Measurements from ENCODE around the gene ERG. TPM values are rescaled to one million over a fixed set of nuclear protein-coding genes. Genes with fewer than 3 reads are reported as not detected.

Gene ERG
- total RNA-seq, 1 donor from 2014 or later, result 28.5 TPM

- Histone ChIP-seq H3K9me3 (no peaks in the 10 kb centered on the region), H3K27me3 (no peaks in the 10 kb centered on the region), H3K4me1 (peaks cover 9 to 48% of the 10 kb centered on the region in 2 donors), H3K36me3 (no peaks in the 10 kb centered on the region), H3K27ac (peak overlapping the region; percentile 88 to 92), H3K4me3 (no peak overlapping the region)
- intact Hi-C loops (cut with DNase I), result no loop called here
- DNase-seq (ENCODE audit: low spot score in 2 of 2), result no peak
- TF ChIP-seq CTCF (IDR thresholded peaks at IDR 0.05), result no peak
Observed at GRCh38 chr21:38447611-38448010, 50.7 kb downstream of the ERG start.

- no peaks in the 10 kb centered on the region for H3K9me3 ChIP-seq
- H3K4me1 ChIP-seq, result peaks cover 20 to 69% of the 10 kb centered on the region in 2 donors
- DNase-seq (ENCODE audit: low spot score in 2 of 2), result no peak
- intact Hi-C loops (cut with DNase I), result no loop called here
- H3K27ac ChIP-seq, result peak overlapping the region; percentile 88 to 92
- no peak overlapping the region for H3K4me3 ChIP-seq
- no peaks in the 10 kb centered on the region for H3K36me3 ChIP-seq
- no peak for TF ChIP-seq CTCF (IDR thresholded peaks at IDR 0.05)
- no peaks in the 10 kb centered on the region for H3K27me3 ChIP-seq
Observed at GRCh38 chr21:38444691-38445090, 53.6 kb downstream of the ERG start.

GRCh38 chr21:38443110-38443509, 55.2 kb downstream of the ERG start:
- peak overlapping the region; percentile 63 to 92 for H3K27ac ChIP-seq
- intact Hi-C loops (cut with DNase I), result no loop called here
- no peak for TF ChIP-seq CTCF (IDR thresholded peaks at IDR 0.05)
- H3K36me3 ChIP-seq, result no peaks in the 10 kb centered on the region
- H3K4me1 ChIP-seq, result peaks cover 20 to 66% of the 10 kb centered on the region in 2 donors
- DNase-seq (ENCODE audit: low spot score in 2 of 2), result no peak
- H3K27me3 ChIP-seq, result no peaks in the 10 kb centered on the region
- no peak overlapping the region for H3K4me3 ChIP-seq
- H3K9me3 ChIP-seq, result no peaks in the 10 kb centered on the region

- H3K4me1 ChIP-seq, result peaks cover 11 to 52% of the 10 kb centered on the region in 2 donors
- no peak overlapping the region for H3K4me3 ChIP-seq
- H3K27me3 ChIP-seq, result no peaks in the 10 kb centered on the region
- intact Hi-C loops (cut with DNase I), result loop anchor here (2.0 kb wide), 1 partner anchor 14 kb away; no protein-coding TSS in a partner anchor
- no peak for DNase-seq (ENCODE audit: low spot score in 2 of 2)
- no peak for TF ChIP-seq CTCF (IDR thresholded peaks at IDR 0.05)
- H3K27ac ChIP-seq, result peak overlapping the region; percentile 63 to 92
- no peaks in the 10 kb centered on the region for H3K9me3 ChIP-seq
- H3K36me3 ChIP-seq, result no peaks in the 10 kb centered on the region
Observed at GRCh38 chr21:38441153-38441552, 57.1 kb downstream of the ERG start.

GRCh38 chr21:38440746-38441145, 57.5 kb downstream of the ERG start:
- Histone ChIP-seq H3K27ac (peak overlapping the region in 1 of 2 donors; percentile 92), H3K9me3 (no peaks in the 10 kb centered on the region), H3K4me1 (peaks cover 11 to 54% of the 10 kb centered on the region in 2 donors), H3K4me3 (no peak overlapping the region), H3K27me3 (no peaks in the 10 kb centered on the region), H3K36me3 (no peaks in the 10 kb centered on the region)
- DNase-seq (ENCODE audit: low spot score in 2 of 2), result no peak
- intact Hi-C loops (cut with DNase I), result loop anchor here (2.0 kb wide), 1 partner anchor 14 kb away; no protein-coding TSS in a partner anchor
- TF ChIP-seq CTCF (IDR thresholded peaks at IDR 0.05), result no peak

- peaks cover 11 to 51% of the 10 kb centered on the region in 2 donors for H3K4me1 ChIP-seq
- no peak for TF ChIP-seq CTCF (IDR thresholded peaks at IDR 0.05)
- no peaks in the 10 kb centered on the region for H3K27me3 ChIP-seq
- no peak for DNase-seq (ENCODE audit: low spot score in 2 of 2)
- no peaks in the 10 kb centered on the region for H3K9me3 ChIP-seq
- H3K27ac ChIP-seq, result peak overlapping the region; percentile 31 to 92
- H3K4me3 ChIP-seq, result no peak overlapping the region
- no peaks in the 10 kb centered on the region for H3K36me3 ChIP-seq
- intact Hi-C loops (cut with DNase I), result loop anchor here (2.0 kb wide), 1 partner anchor 15 kb away; no protein-coding TSS in a partner anchor
Observed at GRCh38 chr21:38439957-38440356, 58.3 kb downstream of the ERG start.

Measured in ascending aorta (tissue), 2 donors.